ENCODE measurements around the gene STK32B. TPM values are rescaled to one million over a fixed set of nuclear protein-coding genes. Genes with fewer than 3 reads are reported as not detected.

STK32B gene
- total RNA-seq, 2 experiments from 2014 or later, result not detected

- CTCF ChIA-PET, result no interaction called here
These were observed 403.8 kb downstream of the STK32B start for GRCh38 chr4:5455003-5455585.

GRCh38 chr4:5456296-5456845 is 405.1 kb downstream of the STK32B start:
- Mint-ChIP-seq H3K9me3 (no peaks in the 10 kb centered on the region), H3K27ac (no peak overlapping the region), H3K27me3 (no peaks in the 10 kb centered on the region), H3K36me3 (no peaks in the 10 kb centered on the region), H3K4me1 (ENCODE audit: low read depth) (no peaks in the 10 kb centered on the region), H3K4me3 (no peak overlapping the region)
- DNase-seq, result no peak
- intact Hi-C loops (cut with micrococcal nuclease), result no loop called here
- ChIA-PET POLR2A (no interaction called here), CTCF (interaction anchor here (0.7 kb wide), 1 partner anchor 556 kb away, joined by 3 read pairs; no protein-coding TSS in a partner anchor)

More at GRCh38 chr4:5455003-5455585, 403.8 kb downstream of the STK32B start:
- H3K4me3 Mint-ChIP-seq, result no peak overlapping the region
- no peak for DNase-seq
- intact Hi-C loops (cut with micrococcal nuclease), result no loop called here
- POLR2A ChIA-PET, result no interaction called here
- H3K4me1 Mint-ChIP-seq (ENCODE audit: low read depth), result no peaks in the 10 kb centered on the region
- no peaks in the 10 kb centered on the region for H3K27me3 Mint-ChIP-seq
- no peaks in the 10 kb centered on the region for H3K9me3 Mint-ChIP-seq
- H3K36me3 Mint-ChIP-seq, result no peaks in the 10 kb centered on the region
- H3K27ac Mint-ChIP-seq, result no peak overlapping the region

GRCh38 chr4:5458676-5459075 is 407.4 kb downstream of the STK32B start:
- no peaks in the 10 kb centered on the region for H3K9me3 Mint-ChIP-seq
- no peaks in the 10 kb centered on the region for H3K27me3 Mint-ChIP-seq
- CTCF ChIA-PET, result interaction anchor here (1.0 to 1.1 kb wide), 2 partner anchors 408 to 464 kb away, joined by 3 read pairs; partner anchors contain the start of gene STK32B
- H3K27ac Mint-ChIP-seq, result no peak overlapping the region
- H3K4me3 Mint-ChIP-seq, result no peak overlapping the region
- DNase-seq, result no peak
- no peaks in the 10 kb centered on the region for H3K4me1 Mint-ChIP-seq (ENCODE audit: low read depth)
- POLR2A ChIA-PET, result no interaction called here
- intact Hi-C loops (cut with micrococcal nuclease), result no loop called here
- H3K36me3 Mint-ChIP-seq, result no peaks in the 10 kb centered on the region

- no peak for DNase-seq
- H3K27ac Mint-ChIP-seq, result no peak overlapping the region
- POLR2A ChIA-PET, result no interaction called here
These were observed 408.0 kb downstream of the STK32B start for GRCh38 chr4:5459236-5459635.

GRCh38 chr4:5460106-5460801 is 409.0 kb downstream of the STK32B start:
- ChIA-PET POLR2A (no interaction called here), CTCF (interaction anchor here (1.1 kb wide), 1 partner anchor 466 kb away, joined by 3 read pairs; no protein-coding TSS in a partner anchor)
- no peak overlapping the region for H3K27ac Mint-ChIP-seq
- H3K4me3 Mint-ChIP-seq, result no peak overlapping the region
- peak; percentile 11 for DNase-seq
- no peaks in the 10 kb centered on the region for H3K9me3 Mint-ChIP-seq
- intact Hi-C loops (cut with micrococcal nuclease), result no loop called here
- no peaks in the 10 kb centered on the region for H3K36me3 Mint-ChIP-seq
- H3K27me3 Mint-ChIP-seq, result no peaks in the 10 kb centered on the region
- H3K4me1 Mint-ChIP-seq (ENCODE audit: low read depth), result no peaks in the 10 kb centered on the region

More at GRCh38 chr4:5459236-5459635, 408.0 kb downstream of the STK32B start:
- Mint-ChIP-seq H3K4me3 (no peak overlapping the region), H3K9me3 (no peaks in the 10 kb centered on the region), H3K4me1 (ENCODE audit: low read depth) (no peaks in the 10 kb centered on the region), H3K36me3 (no peaks in the 10 kb centered on the region), H3K27me3 (no peaks in the 10 kb centered on the region)
- intact Hi-C loops (cut with micrococcal nuclease), result no loop called here
- CTCF ChIA-PET, result interaction anchor here (1.0 to 1.1 kb wide), 2 partner anchors 408 to 465 kb away, joined by 3 read pairs; partner anchors contain the start of gene STK32B

- intact Hi-C loops (cut with micrococcal nuclease), result no loop called here
- H3K4me1 Mint-ChIP-seq (ENCODE audit: low read depth), result no peaks in the 10 kb centered on the region
- no peaks in the 10 kb centered on the region for H3K9me3 Mint-ChIP-seq
- no peak for DNase-seq
- no peaks in the 10 kb centered on the region for H3K36me3 Mint-ChIP-seq
- POLR2A ChIA-PET, result no interaction called here
- no peak overlapping the region for H3K4me3 Mint-ChIP-seq
- CTCF ChIA-PET, result no interaction called here
- no peak overlapping the region for H3K27ac Mint-ChIP-seq
- no peaks in the 10 kb centered on the region for H3K27me3 Mint-ChIP-seq
These were observed 410.2 kb downstream of the STK32B start for GRCh38 chr4:5461477-5461876.

GRCh38 chr4:5462254-5462835 is 411.1 kb downstream of the STK32B start:
- no peaks in the 10 kb centered on the region for H3K36me3 Mint-ChIP-seq
- CTCF ChIA-PET, result no interaction called here
- no peak overlapping the region for H3K4me3 Mint-ChIP-seq
- intact Hi-C loops (cut with micrococcal nuclease), result no loop called here
- POLR2A ChIA-PET, result no interaction called here
- no peak overlapping the region for H3K27ac Mint-ChIP-seq
- DNase-seq, result no peak
- H3K9me3 Mint-ChIP-seq, result no peaks in the 10 kb centered on the region
- no peaks in the 10 kb centered on the region for H3K27me3 Mint-ChIP-seq
- H3K4me1 Mint-ChIP-seq (ENCODE audit: low read depth), result no peaks in the 10 kb centered on the region

GRCh38 chr4:5462896-5463295 is 411.6 kb downstream of the STK32B start:
- intact Hi-C loops (cut with micrococcal nuclease), result no loop called here
- no peak overlapping the region for H3K4me3 Mint-ChIP-seq
- ChIA-PET CTCF (no interaction called here), POLR2A (no interaction called here)
- H3K9me3 Mint-ChIP-seq, result no peaks in the 10 kb centered on the region
- no peak overlapping the region for H3K27ac Mint-ChIP-seq
- no peaks in the 10 kb centered on the region for H3K27me3 Mint-ChIP-seq
- H3K4me1 Mint-ChIP-seq (ENCODE audit: low read depth), result no peaks in the 10 kb centered on the region
- no peaks in the 10 kb centered on the region for H3K36me3 Mint-ChIP-seq
- no peak for DNase-seq

- no peak overlapping the region for H3K27ac Mint-ChIP-seq
These were observed 412.1 kb downstream of the STK32B start for GRCh38 chr4:5463361-5463760.

GRCh38 chr4:5463936-5464650 is 412.8 kb downstream of the STK32B start:
- DNase-seq, result no peak
- ChIA-PET POLR2A (no interaction called here), CTCF (no interaction called here)
- H3K36me3 Mint-ChIP-seq, result no peaks in the 10 kb centered on the region
- H3K4me1 Mint-ChIP-seq (ENCODE audit: low read depth), result no peaks in the 10 kb centered on the region
- no peaks in the 10 kb centered on the region for H3K27me3 Mint-ChIP-seq
- no peaks in the 10 kb centered on the region for H3K9me3 Mint-ChIP-seq
- no peak overlapping the region for H3K4me3 Mint-ChIP-seq
- intact Hi-C loops (cut with micrococcal nuclease), result no loop called here
- H3K27ac Mint-ChIP-seq, result no peak overlapping the region

More at GRCh38 chr4:5463361-5463760, 412.1 kb downstream of the STK32B start:
- CTCF ChIA-PET, result no interaction called here
- intact Hi-C loops (cut with micrococcal nuclease), result no loop called here
- Mint-ChIP-seq H3K4me3 (no peak overlapping the region), H3K4me1 (ENCODE audit: low read depth) (no peaks in the 10 kb centered on the region), H3K36me3 (no peaks in the 10 kb centered on the region), H3K9me3 (no peaks in the 10 kb centered on the region), H3K27me3 (no peaks in the 10 kb centered on the region)
- no peak for DNase-seq
- POLR2A ChIA-PET, result no interaction called here

- intact Hi-C loops (cut with micrococcal nuclease), result no loop called here
- H3K9me3 Mint-ChIP-seq, result no peaks in the 10 kb centered on the region
- no peak overlapping the region for H3K4me3 Mint-ChIP-seq
- ChIA-PET CTCF (no interaction called here), POLR2A (no interaction called here)
- H3K36me3 Mint-ChIP-seq, result no peaks in the 10 kb centered on the region
- no peak overlapping the region for H3K27ac Mint-ChIP-seq
- no peaks in the 10 kb centered on the region for H3K27me3 Mint-ChIP-seq
- no peak for DNase-seq
- no peaks in the 10 kb centered on the region for H3K4me1 Mint-ChIP-seq (ENCODE audit: low read depth)
These were observed 414.2 kb downstream of the STK32B start for GRCh38 chr4:5465529-5465928.

GRCh38 chr4:5465956-5466355 is 414.7 kb downstream of the STK32B start:
- POLR2A ChIA-PET, result no interaction called here
- no peaks in the 10 kb centered on the region for H3K36me3 Mint-ChIP-seq
- no peak for DNase-seq
- H3K27ac Mint-ChIP-seq, result no peak overlapping the region
- intact Hi-C loops (cut with micrococcal nuclease), result no loop called here
- H3K4me1 Mint-ChIP-seq (ENCODE audit: low read depth), result no peaks in the 10 kb centered on the region
- H3K4me3 Mint-ChIP-seq, result no peak overlapping the region
- CTCF ChIA-PET, result no interaction called here
- no peaks in the 10 kb centered on the region for H3K9me3 Mint-ChIP-seq
- no peaks in the 10 kb centered on the region for H3K27me3 Mint-ChIP-seq

All from activated CD4-positive, alpha-beta memory T cell treated with anti-CD3 and anti-CD28 coated beads for 36 hours (primary cell).